GM19328 (cell line): ENCODE data around the gene MEPCE.
"Not testable (repeated sequence)": the region's sequence is repeated elsewhere in the genome, so short reads cannot be mapped to it uniquely, and the experiment has no call there.

Experiments
- ATAC-seq: cut with Tn5 transposase; IDR thresholded peaks from one replicate; pipeline ENCODE4 v1.9.1; 2021; ENCODE audit warnings: mild to moderate bottlenecking, moderate library complexity; ENCODE audit not compliant: unreplicated experiment

Gene MEPCE, protein sequence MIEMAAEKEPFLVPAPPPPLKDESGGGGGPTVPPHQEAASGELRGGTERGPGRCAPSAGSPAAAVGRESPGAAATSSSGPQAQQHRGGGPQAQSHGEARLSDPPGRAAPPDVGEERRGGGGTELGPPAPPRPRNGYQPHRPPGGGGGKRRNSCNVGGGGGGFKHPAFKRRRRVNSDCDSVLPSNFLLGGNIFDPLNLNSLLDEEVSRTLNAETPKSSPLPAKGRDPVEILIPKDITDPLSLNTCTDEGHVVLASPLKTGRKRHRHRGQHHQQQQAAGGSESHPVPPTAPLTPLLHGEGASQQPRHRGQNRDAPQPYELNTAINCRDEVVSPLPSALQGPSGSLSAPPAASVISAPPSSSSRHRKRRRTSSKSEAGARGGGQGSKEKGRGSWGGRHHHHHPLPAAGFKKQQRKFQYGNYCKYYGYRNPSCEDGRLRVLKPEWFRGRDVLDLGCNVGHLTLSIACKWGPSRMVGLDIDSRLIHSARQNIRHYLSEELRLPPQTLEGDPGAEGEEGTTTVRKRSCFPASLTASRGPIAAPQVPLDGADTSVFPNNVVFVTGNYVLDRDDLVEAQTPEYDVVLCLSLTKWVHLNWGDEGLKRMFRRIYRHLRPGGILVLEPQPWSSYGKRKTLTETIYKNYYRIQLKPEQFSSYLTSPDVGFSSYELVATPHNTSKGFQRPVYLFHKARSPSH

GRCh38 chr7:100429637-100430492, at the start of gene MEPCE:
MEPCE (plus strand) TSS chr7:100429831; CDS start chr7:100430019, 188 bp downstream.
- peak; percentile 40 for ATAC-seq

DNA sequence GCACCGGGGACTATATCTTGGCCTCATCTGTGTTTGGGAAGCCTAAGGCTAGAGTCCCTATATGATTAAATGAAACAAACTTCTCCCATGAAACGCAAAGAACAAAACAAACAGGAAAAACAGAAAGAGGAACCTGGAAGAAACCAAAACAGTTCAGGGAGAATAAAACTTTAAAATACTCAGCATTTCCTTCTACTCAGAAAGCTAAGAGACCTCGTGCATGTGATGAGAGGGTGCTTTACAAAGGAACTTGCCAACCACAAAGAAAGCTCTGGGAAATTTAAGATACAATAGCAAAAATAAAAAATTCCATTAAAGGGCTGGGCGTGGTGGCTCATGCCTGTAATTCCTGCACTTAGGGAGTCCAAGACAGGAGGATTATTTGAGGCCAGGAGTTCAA, 49.4 kb upstream of the MEPCE start:
- no peak for ATAC-seq

GRCh38 chr7:100381531-100382233, 47.9 kb upstream of the MEPCE start:
- ATAC-seq: not testable (repeated sequence)

- not testable (repeated sequence) for ATAC-seq
These were observed 47.3 kb upstream of the MEPCE start for GRCh38 chr7:100382234-100382853.

DNA sequence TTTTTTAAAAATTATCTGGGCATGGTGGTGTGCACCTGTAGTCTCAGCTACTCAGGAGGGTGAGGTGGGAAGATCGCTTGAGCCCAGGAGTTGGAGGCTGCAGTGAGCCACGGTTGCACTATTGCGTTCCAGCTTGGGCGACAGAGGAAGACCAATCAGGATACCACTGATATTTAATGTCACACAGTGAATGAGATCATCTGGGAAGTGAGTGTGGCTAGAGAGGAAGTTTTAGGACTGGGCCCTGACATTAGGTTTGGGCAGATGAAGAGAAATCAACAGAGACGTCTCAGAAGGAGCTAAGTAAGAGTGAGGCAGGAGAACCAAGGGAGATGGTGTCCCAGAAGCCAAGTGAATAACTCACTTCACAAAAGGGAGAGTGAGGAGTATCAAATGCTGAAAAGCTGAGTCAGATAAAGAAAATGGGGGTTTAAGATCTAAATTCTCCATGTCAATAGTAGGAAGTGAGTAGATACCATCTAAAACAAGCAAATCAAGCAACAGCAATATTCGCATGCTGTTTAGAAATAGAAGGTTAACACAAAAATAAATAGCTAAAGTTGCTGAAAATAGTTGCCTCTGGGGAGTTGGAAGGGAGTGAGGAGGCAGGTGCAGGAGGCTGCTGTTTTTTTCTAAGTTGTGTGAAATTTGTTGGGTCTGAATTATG, 44.9 kb upstream of the MEPCE start:
- ATAC-seq: no peak

DNA sequence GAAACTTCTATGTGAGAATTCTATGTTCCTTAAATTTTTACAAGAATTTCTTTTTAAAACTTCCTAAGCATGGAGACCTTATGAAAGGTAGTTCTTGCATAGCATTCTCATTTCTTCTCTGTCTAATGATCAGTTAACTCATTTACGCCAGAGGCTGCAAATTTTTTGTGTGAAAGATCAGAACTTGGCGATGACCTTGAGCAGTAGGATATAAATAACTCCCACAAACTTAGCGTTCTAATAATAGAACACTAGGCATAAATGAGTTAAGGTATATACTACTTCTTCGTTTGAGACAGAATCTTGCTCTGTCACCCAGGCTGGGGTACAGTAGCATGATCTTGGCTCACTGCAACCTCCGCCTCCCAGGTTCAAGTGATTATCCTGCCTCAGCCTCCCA, 42.7 kb upstream of the MEPCE start:
- ATAC-seq: no peak

GRCh38 chr7:100387695-100388094, 41.9 kb upstream of the MEPCE start:
- no peak for ATAC-seq

DNA sequence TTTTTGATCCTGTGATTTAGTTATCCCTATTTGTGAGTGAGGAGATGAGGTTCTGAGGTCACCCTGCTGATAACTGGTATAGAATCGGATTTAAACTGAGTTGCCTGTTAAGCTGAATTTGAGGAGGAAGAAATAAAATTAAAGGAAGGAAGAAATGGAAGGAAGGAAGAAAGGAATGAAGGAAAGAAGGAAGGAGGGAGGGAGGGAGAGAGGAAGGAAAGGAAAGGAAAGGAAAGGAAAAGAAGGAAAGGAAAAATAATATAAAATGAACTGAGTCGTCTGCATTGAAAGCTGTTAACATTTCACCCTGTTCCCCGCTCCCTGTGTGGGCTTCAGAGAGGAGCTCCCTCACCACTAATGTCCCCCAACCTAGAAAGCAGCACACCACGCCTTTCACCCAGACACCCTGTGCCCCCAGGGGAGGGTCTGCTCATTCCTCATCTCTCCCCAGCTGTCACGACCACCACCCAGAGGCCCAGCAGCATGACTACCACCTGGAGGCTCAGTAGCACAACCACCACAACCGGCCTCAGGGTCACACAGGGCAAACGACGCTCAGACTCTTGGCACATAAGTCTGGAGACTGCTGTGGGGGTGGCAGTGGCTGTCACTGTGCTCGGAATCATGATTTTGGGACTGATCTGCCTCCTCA, 40.1 kb upstream of the MEPCE start:
- no peak for ATAC-seq

DNA sequence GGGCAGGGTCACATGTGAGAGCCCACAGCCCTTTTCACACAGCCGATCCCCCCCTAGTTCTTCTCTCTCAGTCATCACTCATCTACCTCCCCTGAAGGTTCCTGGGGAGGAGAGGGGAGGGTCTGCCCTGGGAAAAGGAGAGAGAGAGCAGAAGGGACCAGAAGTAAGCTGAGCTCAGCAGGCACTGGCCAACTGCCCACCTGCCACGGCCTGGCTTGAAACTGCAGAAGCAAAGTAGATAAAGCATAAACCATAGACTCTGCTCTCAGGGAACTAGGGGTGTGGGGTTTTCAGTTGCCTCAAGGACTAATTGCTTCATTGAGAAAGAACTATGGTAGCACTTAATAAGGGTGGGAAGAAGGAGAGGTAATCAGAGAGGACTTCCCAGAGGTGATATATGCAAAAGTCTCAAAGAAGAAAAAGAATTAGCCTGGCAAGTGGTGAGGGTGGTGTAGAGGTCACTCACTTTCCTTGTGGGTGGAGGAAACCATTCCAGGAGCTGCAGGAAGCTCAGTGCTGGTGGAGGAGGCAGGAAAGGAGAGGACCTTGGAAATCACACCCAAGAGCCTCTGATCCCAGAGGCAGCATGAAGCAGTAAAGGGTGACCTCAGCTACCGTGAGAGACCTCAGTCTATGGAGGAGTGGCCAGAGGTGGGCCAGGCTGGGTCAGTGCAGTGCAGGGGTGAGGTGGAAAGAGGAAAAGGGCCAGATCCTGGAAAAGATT, 39.2 kb upstream of the MEPCE start:
- no peak for ATAC-seq

- ATAC-seq: no peak
These were observed 36.3 kb upstream of the MEPCE start for GRCh38 chr7:100393233-100393905.

- ATAC-seq: no peak
These were observed 35.6 kb upstream of the MEPCE start for GRCh38 chr7:100394077-100394476.

GRCh38 chr7:100396421-100396982, 33.1 kb upstream of the MEPCE start:
- ATAC-seq: peak; percentile 84

DNA sequence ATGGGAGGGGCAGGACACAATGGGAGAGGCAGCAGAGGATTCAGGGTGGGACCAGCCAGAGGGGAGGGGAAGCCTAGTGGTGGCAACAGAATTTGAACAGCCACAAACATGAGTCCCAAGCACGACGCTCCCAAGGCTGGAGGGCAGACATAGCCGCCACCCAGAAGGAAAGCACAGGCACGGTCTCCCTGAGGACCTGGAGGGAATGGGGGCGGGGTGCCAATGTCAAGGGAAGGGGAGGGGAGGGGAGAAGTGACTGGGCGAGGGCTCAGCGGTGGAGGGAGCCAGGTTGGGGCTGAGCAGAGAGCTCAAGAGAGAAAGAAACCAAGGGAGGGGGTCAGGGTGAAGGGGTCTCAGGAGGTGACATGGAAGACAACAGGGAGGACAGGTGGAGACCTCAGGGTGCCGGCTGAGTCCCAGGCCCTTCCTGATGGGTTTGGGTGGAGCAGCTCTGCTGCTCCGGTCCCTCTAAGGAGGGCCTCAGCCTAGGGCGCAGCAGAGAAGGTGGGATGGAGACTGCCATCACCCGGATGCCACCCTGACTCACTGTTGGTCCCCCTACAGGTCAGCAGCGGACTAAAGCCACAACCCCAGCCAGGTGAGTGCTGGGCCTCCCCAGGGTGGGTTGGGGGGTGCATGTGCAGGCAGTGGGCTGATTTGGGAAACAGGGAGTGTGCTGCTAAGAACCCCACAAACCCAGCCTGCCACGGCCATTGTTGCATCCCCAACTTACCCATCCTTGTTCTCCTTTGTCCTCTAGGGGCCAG, 32.1 kb upstream of the MEPCE start:
- ATAC-seq: no peak

DNA sequence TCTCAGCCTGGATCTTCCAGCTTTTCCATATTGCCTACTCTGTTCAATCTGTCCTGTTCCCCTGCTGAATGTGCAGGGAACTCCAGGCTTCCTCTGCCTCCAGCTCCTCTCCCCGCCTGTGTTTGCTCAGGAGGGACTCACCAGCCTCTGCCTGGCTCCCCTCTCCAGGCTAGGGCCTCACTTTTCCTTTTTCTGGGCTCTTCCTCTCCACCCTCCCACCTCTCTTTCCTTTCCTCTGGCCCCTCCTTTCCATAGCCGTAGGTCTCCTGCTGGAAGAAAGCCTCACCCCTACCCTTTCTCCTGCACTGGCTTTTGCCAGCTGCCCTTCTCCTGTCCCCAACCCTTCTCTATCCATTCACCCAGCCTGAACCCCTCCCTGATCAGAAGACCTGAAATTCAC, 31.4 kb upstream of the MEPCE start:
- ATAC-seq: no peak

GRCh38 chr7:100400041-100400440, 29.6 kb upstream of the MEPCE start:
- ATAC-seq: no peak

- no peak for ATAC-seq
These were observed 29.0 kb upstream of the MEPCE start for GRCh38 chr7:100400656-100401055.

DNA sequence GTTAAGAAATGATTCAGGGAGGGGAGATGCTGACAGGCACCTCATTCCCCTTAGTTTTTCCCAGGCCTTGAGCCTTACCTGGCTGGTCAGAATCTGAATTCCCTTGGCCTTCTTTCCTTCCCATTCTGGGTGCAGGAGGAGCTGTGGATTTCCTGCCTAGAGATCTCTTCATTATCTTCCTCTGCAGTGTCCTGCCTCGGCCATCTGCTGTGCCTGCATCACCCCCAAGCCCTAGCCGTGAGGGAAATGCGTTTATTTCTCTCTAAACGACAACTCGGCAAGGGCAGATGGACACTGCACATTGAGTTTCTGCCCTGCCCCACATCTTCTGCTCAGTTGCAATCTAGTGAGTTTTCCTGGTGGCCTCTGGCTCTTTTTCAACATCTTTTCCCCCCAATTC, 27.8 kb upstream of the MEPCE start:
- ATAC-seq: no peak
